8988T (cell line): ENCODE measurements around the gene CFAP45.

ENCODE experiments used
- DNase-seq: peaks from one replicate; pipeline ENCODE4 v3.0.0; 2011

The CFAP45 gene

GRCh38 chr1:159825564-159825963 lies 74.4 kb downstream of the CFAP45 start:
- no peak for DNase-seq

GRCh38 chr1:159823406-159823805 lies 76.6 kb downstream of the CFAP45 start:
- DNase-seq, result no peak
